HEK293 (cell line): ENCODE measurements around the gene POLDIP2.

Experiments
- GLI4 ChIP-seq: fragments of 450-650 bp; formaldehyde crosslinking; IDR thresholded peaks from 2 replicates; pipeline ENCODE4 v1.5.1; 2016; ENCODE audit warnings: missing biosample characterization, missing genetic modification characterization
- HIC1 ChIP-seq: fragments of 450-650 bp; formaldehyde crosslinking; IDR thresholded peaks from 2 replicates; pipeline ENCODE4 v1.5.1; 2016; ENCODE audit warnings: missing biosample characterization, missing genetic modification characterization
- KLF10 ChIP-seq: fragments of 450-650 bp; IDR thresholded peaks from 2 replicates; pipeline ENCODE4 v1.5.1; 2018; ENCODE audit warnings: missing biosample characterization, mild to moderate bottlenecking, missing genetic modification characterization
- KLF16 ChIP-seq: fragments of 450-650 bp; formaldehyde crosslinking; IDR thresholded peaks from 2 replicates; pipeline ENCODE4 v1.5.1; 2017; ENCODE audit warnings: missing biosample characterization, missing genetic modification characterization
- KLF9 ChIP-seq: fragments of 450-650 bp; formaldehyde crosslinking; IDR thresholded peaks from 2 replicates; pipeline ENCODE4 v1.5.1; 2016; ENCODE audit warnings: missing biosample characterization, missing genetic modification characterization, low read depth
- REPIN1 ChIP-seq: fragments of 450-650 bp; formaldehyde crosslinking; IDR thresholded peaks from 2 replicates; pipeline ENCODE4 v1.5.1; 2017; ENCODE audit warnings: missing biosample characterization, missing genetic modification characterization, low read depth
- SP3 ChIP-seq: fragments of 450-650 bp; formaldehyde crosslinking; IDR thresholded peaks from 2 replicates; pipeline ENCODE4 v1.5.1; 2016; ENCODE audit warnings: missing biosample characterization, missing genetic modification characterization
- YY1 ChIP-seq: fragments of 450-650 bp; formaldehyde crosslinking; IDR thresholded peaks from 2 replicates; pipeline ENCODE4 v1.5.1; 2018; ENCODE audit warnings: missing biosample characterization, missing genetic modification characterization
- ZBTB17 ChIP-seq: fragments of 450-650 bp; formaldehyde crosslinking; IDR thresholded peaks from 2 replicates; pipeline ENCODE4 v1.5.1; 2016; ENCODE audit warnings: missing biosample characterization, missing genetic modification characterization
- ZBTB21 ChIP-seq: fragments of 450-650 bp; formaldehyde crosslinking; IDR thresholded peaks from 2 replicates; pipeline ENCODE4 v1.5.1; 2017; ENCODE audit warnings: missing biosample characterization, missing genetic modification characterization
- ZBTB48 ChIP-seq: fragments of 450-650 bp; formaldehyde crosslinking; IDR thresholded peaks from 2 replicates; pipeline ENCODE4 v1.5.1; 2016; ENCODE audit warnings: missing biosample characterization, missing genetic modification characterization
- ZNF146 ChIP-seq: fragments of 450-650 bp; formaldehyde crosslinking; IDR thresholded peaks from 2 replicates; pipeline ENCODE4 v1.5.1; 2016; ENCODE audit warnings: missing biosample characterization, missing genetic modification characterization
- ZNF157 ChIP-seq: fragments of 450-650 bp; formaldehyde crosslinking; IDR thresholded peaks from 2 replicates; pipeline ENCODE4 v1.5.1; 2016; ENCODE audit warnings: missing biosample characterization, missing genetic modification characterization
- ZNF449 ChIP-seq: fragments of 450-650 bp; formaldehyde crosslinking; IDR thresholded peaks from 2 replicates; pipeline ENCODE4 v1.5.1; 2017; ENCODE audit warnings: missing biosample characterization, mild to moderate bottlenecking, missing genetic modification characterization, moderate library complexity
- ZNF549 ChIP-seq: fragments of 450-650 bp; IDR thresholded peaks from 2 replicates; pipeline ENCODE4 v1.5.1; 2018; ENCODE audit warnings: missing biosample characterization, missing genetic modification characterization, mild to moderate bottlenecking, inconsistent platforms, moderate library complexity
- ZNF621 ChIP-seq: fragments of 450-650 bp; formaldehyde crosslinking; IDR thresholded peaks from 2 replicates; pipeline ENCODE4 v1.5.1; 2017; ENCODE audit warnings: missing biosample characterization, missing genetic modification characterization
- ZNF629 ChIP-seq: fragments of 450-650 bp; formaldehyde crosslinking; IDR thresholded peaks from 2 replicates; pipeline ENCODE4 v1.5.1; 2017; ENCODE audit warnings: missing biosample characterization, missing genetic modification characterization
- ZNF76 ChIP-seq: fragments of 450-650 bp; formaldehyde crosslinking; IDR thresholded peaks from 2 replicates; pipeline ENCODE4; 2016; ENCODE audit warnings: low read depth, missing biosample characterization, missing genetic modification characterization, borderline replicate concordance
- ZNF785 ChIP-seq: fragments of 450-650 bp; formaldehyde crosslinking; IDR thresholded peaks from 2 replicates; pipeline ENCODE4 v1.5.1; 2016; ENCODE audit warnings: missing biosample characterization, missing genetic modification characterization
- ZNF791 ChIP-seq: fragments of 450-650 bp; formaldehyde crosslinking; IDR thresholded peaks from 2 replicates; pipeline ENCODE4 v1.5.1; 2016; ENCODE audit warnings: missing biosample characterization, missing genetic modification characterization
- ZSCAN16 ChIP-seq: fragments of 450-650 bp; formaldehyde crosslinking; IDR thresholded peaks from 2 replicates; pipeline ENCODE4 v1.5.1; 2016; ENCODE audit warnings: missing biosample characterization, missing genetic modification characterization
- ZSCAN23 ChIP-seq: fragments of 450-650 bp; formaldehyde crosslinking; IDR thresholded peaks from 2 replicates; pipeline ENCODE4 v1.5.1; 2016; ENCODE audit warnings: missing biosample characterization, missing genetic modification characterization
- ZSCAN5A ChIP-seq: fragments of 450-650 bp; formaldehyde crosslinking; IDR thresholded peaks from 2 replicates; pipeline ENCODE4 v1.5.1; 2016; ENCODE audit warnings: missing biosample characterization, missing genetic modification characterization
- TF ChIP-seq, protein P1 (sequence below): fragments of 450-650 bp; formaldehyde crosslinking; IDR thresholded peaks from 2 replicates; pipeline ENCODE4 v1.5.1; 2017; ENCODE audit warnings: missing biosample characterization, missing genetic modification characterization
- TF ChIP-seq, protein P2 (sequence below): fragments of 450-650 bp; formaldehyde crosslinking; IDR thresholded peaks from 2 replicates; pipeline ENCODE4 v1.5.1; 2016; ENCODE audit warnings: missing biosample characterization, missing genetic modification characterization
- TF ChIP-seq, protein P3 (sequence below): fragments of 450-650 bp; formaldehyde crosslinking; IDR thresholded peaks from 2 replicates; pipeline ENCODE4 v1.5.1; 2017; ENCODE audit warnings: missing biosample characterization, missing genetic modification characterization
- TF ChIP-seq, protein P4 (sequence below): fragments of 450-650 bp; IDR thresholded peaks from 2 replicates; pipeline ENCODE4 v1.5.1; 2018; ENCODE audit warnings: missing biosample characterization, missing genetic modification characterization

Gene POLDIP2

GRCh38 chr17:28318759-28319597 lies 38.3 kb downstream of the POLDIP2 start, which contains the start of gene TMEM97 (continued):
- TF ChIP-seq, protein P1, sequence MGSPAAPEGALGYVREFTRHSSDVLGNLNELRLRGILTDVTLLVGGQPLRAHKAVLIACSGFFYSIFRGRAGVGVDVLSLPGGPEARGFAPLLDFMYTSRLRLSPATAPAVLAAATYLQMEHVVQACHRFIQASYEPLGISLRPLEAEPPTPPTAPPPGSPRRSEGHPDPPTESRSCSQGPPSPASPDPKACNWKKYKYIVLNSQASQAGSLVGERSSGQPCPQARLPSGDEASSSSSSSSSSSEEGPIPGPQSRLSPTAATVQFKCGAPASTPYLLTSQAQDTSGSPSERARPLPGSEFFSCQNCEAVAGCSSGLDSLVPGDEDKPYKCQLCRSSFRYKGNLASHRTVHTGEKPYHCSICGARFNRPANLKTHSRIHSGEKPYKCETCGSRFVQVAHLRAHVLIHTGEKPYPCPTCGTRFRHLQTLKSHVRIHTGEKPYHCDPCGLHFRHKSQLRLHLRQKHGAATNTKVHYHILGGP (tag by site-specific recombination): no peak
- TF ChIP-seq ZNF621 (tag by site-specific recombination): no peak
- no peak for TF ChIP-seq ZNF157 (tag by site-specific recombination)
- peak; percentile 89; the same call in 1 of the 2 replicates for TF ChIP-seq GLI4
- peak; percentile 43; the same call in 1 of the 2 replicates for TF ChIP-seq KLF16
- peak; percentile 72; the same call in 1 of the 2 replicates for TF ChIP-seq ZNF76 (tag by site-specific recombination)
- TF ChIP-seq, protein P2, sequence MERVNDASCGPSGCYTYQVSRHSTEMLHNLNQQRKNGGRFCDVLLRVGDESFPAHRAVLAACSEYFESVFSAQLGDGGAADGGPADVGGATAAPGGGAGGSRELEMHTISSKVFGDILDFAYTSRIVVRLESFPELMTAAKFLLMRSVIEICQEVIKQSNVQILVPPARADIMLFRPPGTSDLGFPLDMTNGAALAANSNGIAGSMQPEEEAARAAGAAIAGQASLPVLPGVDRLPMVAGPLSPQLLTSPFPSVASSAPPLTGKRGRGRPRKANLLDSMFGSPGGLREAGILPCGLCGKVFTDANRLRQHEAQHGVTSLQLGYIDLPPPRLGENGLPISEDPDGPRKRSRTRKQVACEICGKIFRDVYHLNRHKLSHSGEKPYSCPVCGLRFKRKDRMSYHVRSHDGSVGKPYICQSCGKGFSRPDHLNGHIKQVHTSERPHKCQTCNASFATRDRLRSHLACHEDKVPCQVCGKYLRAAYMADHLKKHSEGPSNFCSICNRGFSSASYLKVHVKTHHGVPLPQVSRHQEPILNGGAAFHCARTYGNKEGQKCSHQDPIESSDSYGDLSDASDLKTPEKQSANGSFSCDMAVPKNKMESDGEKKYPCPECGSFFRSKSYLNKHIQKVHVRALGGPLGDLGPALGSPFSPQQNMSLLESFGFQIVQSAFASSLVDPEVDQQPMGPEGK (tag by site-specific recombination): peak; percentile 96
- peak; percentile 40; the same call in 1 of the 2 replicates for TF ChIP-seq ZNF629
- peak; percentile 51; the same call in 1 of the 2 replicates for TF ChIP-seq ZSCAN5A (tag by site-specific recombination)
- peak; percentile 97 for TF ChIP-seq ZBTB17 (tag by site-specific recombination)
- peak; percentile 54; the same call in 1 of the 2 replicates for TF ChIP-seq REPIN1 (tag by site-specific recombination)
- TF ChIP-seq, protein P3, sequence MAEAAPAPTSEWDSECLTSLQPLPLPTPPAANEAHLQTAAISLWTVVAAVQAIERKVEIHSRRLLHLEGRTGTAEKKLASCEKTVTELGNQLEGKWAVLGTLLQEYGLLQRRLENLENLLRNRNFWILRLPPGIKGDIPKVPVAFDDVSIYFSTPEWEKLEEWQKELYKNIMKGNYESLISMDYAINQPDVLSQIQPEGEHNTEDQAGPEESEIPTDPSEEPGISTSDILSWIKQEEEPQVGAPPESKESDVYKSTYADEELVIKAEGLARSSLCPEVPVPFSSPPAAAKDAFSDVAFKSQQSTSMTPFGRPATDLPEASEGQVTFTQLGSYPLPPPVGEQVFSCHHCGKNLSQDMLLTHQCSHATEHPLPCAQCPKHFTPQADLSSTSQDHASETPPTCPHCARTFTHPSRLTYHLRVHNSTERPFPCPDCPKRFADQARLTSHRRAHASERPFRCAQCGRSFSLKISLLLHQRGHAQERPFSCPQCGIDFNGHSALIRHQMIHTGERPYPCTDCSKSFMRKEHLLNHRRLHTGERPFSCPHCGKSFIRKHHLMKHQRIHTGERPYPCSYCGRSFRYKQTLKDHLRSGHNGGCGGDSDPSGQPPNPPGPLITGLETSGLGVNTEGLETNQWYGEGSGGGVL (tag by site-specific recombination): 0 out of 2 replicates have a peak, but pooled peaks have one; percentile 17
- TF ChIP-seq ZNF449 (tag by site-specific recombination): peak; percentile 83; the same call in 1 of the 2 replicates
- 0 out of 2 replicates have a peak, but pooled peaks have one; percentile 24 for TF ChIP-seq ZBTB48 (tag by site-specific recombination)
- TF ChIP-seq, protein P4, sequence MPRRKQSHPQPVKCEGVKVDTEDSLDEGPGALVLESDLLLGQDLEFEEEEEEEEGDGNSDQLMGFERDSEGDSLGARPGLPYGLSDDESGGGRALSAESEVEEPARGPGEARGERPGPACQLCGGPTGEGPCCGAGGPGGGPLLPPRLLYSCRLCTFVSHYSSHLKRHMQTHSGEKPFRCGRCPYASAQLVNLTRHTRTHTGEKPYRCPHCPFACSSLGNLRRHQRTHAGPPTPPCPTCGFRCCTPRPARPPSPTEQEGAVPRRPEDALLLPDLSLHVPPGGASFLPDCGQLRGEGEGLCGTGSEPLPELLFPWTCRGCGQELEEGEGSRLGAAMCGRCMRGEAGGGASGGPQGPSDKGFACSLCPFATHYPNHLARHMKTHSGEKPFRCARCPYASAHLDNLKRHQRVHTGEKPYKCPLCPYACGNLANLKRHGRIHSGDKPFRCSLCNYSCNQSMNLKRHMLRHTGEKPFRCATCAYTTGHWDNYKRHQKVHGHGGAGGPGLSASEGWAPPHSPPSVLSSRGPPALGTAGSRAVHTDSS (tag by site-specific recombination): no peak
- TF ChIP-seq ZSCAN23 (tag by site-specific recombination): 0 out of 2 replicates have a peak, but pooled peaks have one; percentile 17
- peak; percentile 45; the same call in 1 of the 2 replicates for TF ChIP-seq YY1 (tag by site-specific recombination)
- TF ChIP-seq SP3: peak; percentile 96
- no peak for TF ChIP-seq ZNF549 (tag by site-specific recombination)
- no peak for TF ChIP-seq ZNF791
- peak; percentile 44; the same call in 1 of the 2 replicates for TF ChIP-seq ZNF785 (tag by site-specific recombination)
- peak; percentile 53; the same call in 1 of the 2 replicates for TF ChIP-seq KLF9 (tag by site-specific recombination)
- no peak for TF ChIP-seq ZBTB21 (tag by site-specific recombination)
- TF ChIP-seq ZSCAN16: no peak
- 0 out of 2 replicates have a peak, but pooled peaks have one; percentile 28 for TF ChIP-seq ZNF146 (tag by site-specific recombination)
- peak; percentile 91 for TF ChIP-seq KLF10 (tag by site-specific recombination)
- peak; percentile 45 for TF ChIP-seq HIC1
